Endothelial cell of umbilical vein (primary cell): Measurements from ENCODE around the gene FAM200A.

Source experiments
- POLR2A ChIP-seq: IDR thresholded peaks from 2 replicates; pipeline ENCODE4 v1.6.1; 2012; ENCODE audit warnings: low read depth, mild to moderate bottlenecking, control low read depth, low read length
- POLR2AphosphoS5 ChIP-seq: IDR thresholded peaks from 2 replicates; pipeline ENCODE4 v1.6.1; 2012; ENCODE audit warnings: low read depth, mild to moderate bottlenecking, control low read depth, low read length, moderate library complexity; ENCODE audit not compliant: insufficient read depth
- TF ChIP-seq, protein P1 (sequence below), 2 donors: IDR thresholded peaks; 1 replicate in 1 of 2; 2 replicates in 1 of 2; pipeline ENCODE4 v1.5.1; 2011; ENCODE audit warnings: low read length in 2 of 2, mild to moderate bottlenecking in 2 of 2, moderate library complexity in 2 of 2, control low read depth in 1 of 2, inconsistent platforms in 1 of 2, low read depth in 1 of 2; ENCODE audit not compliant: insufficient read depth in 1 of 2; ENCODE audit errors: extremely low read depth in 1 of 2
- TF ChIP-seq, protein P2 (sequence below): IDR thresholded peaks from 2 replicates; pipeline ENCODE4 v1.6.1; 2011; ENCODE audit not compliant: insufficient read depth, insufficient read length

DNA sequence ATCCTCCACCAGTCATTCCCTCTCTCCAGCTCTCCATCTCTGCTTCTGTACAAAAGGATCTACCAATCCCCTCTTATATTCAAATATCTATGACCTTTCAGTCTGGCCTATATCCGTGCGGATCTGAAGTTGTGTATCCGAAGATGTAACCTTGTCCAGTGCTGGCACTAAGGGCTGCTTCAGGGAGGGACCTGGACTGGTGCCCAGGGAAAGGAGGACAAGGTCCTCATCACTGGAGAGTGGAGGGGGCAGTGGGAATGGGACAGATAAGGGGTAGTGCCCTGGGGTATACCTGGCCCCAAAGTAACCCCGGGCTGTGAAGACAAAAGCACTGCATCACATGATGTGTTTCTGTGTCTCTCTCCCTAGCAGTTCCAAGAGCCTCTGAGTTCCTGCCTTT is 47.9 kb upstream of the FAM200A start:
- TF ChIP-seq, protein P1, sequence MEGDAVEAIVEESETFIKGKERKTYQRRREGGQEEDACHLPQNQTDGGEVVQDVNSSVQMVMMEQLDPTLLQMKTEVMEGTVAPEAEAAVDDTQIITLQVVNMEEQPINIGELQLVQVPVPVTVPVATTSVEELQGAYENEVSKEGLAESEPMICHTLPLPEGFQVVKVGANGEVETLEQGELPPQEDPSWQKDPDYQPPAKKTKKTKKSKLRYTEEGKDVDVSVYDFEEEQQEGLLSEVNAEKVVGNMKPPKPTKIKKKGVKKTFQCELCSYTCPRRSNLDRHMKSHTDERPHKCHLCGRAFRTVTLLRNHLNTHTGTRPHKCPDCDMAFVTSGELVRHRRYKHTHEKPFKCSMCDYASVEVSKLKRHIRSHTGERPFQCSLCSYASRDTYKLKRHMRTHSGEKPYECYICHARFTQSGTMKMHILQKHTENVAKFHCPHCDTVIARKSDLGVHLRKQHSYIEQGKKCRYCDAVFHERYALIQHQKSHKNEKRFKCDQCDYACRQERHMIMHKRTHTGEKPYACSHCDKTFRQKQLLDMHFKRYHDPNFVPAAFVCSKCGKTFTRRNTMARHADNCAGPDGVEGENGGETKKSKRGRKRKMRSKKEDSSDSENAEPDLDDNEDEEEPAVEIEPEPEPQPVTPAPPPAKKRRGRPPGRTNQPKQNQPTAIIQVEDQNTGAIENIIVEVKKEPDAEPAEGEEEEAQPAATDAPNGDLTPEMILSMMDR (IDR thresholded peaks at IDR 0.05; ENCODE audit: extremely low read depth in 1 of 2, insufficient read depth in 1 of 2, low read depth in 1 of 2, low read length in 2 of 2): no peak
- no peak for TF ChIP-seq POLR2AphosphoS5
- TF ChIP-seq, protein P2, sequence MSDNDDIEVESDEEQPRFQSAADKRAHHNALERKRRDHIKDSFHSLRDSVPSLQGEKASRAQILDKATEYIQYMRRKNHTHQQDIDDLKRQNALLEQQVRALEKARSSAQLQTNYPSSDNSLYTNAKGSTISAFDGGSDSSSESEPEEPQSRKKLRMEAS: no peak
- TF ChIP-seq POLR2A: no peak
